Calu3 (cell line): ENCODE measurements around the gene PDS5B. TPM values are rescaled to one million over a fixed set of nuclear protein-coding genes. Genes with fewer than 3 reads are reported as not detected.

ENCODE experiments used
- BruUV-seq: library from RNA; stranded (reverse); fragments of 400-500 nt; replicated peaks from 2 replicates; lab custom pipeline; 2021; lab: Mats Ljungman, UMichigan
- CTCF ChIA-PET: fragments of 300-600 bp; sonication (Branson Sonifier 250); formaldehyde crosslinking; loops from one replicate; lab custom pipeline; 2022; ENCODE audit warnings: antibody characterized with exemption; lab: Charles Lee
- DNase-seq: peaks from one replicate; pipeline ENCODE4 v3.0.0; 2022
- H3K27ac Mint-ChIP-seq: one replicate; pipeline ENCODE4 v1.8.0; 2022; ENCODE audit warnings: mixed read lengths; ENCODE audit not compliant: unreplicated experiment
- H3K27me3 Mint-ChIP-seq: one replicate; pipeline ENCODE4 v1.8.0; 2022; ENCODE audit warnings: mixed read lengths; ENCODE audit not compliant: unreplicated experiment
- H3K36me3 Mint-ChIP-seq: one replicate; pipeline ENCODE4 v1.8.0; 2022; ENCODE audit warnings: mild to moderate bottlenecking, moderate library complexity, mixed read lengths; ENCODE audit not compliant: insufficient read depth, unreplicated experiment
- H3K4me1 Mint-ChIP-seq: one replicate; pipeline ENCODE4 v1.8.0; 2022; ENCODE audit warnings: mild to moderate bottlenecking, low read depth, mixed read lengths; ENCODE audit not compliant: unreplicated experiment
- H3K4me3 Mint-ChIP-seq: one replicate; pipeline ENCODE4 v1.8.0; 2022; ENCODE audit warnings: mild to moderate bottlenecking, low read depth, moderate library complexity, mixed read lengths; ENCODE audit not compliant: unreplicated experiment
- H3K9me3 Mint-ChIP-seq: one replicate; pipeline ENCODE4 v1.8.0; 2022; ENCODE audit warnings: low read depth, mixed read lengths; ENCODE audit not compliant: unreplicated experiment
- intact Hi-C: fragments of 100-400 bp; cut with micrococcal nuclease; formaldehyde crosslinking; loops from one replicate; pipeline ENCODE4 v1.10.0; 2022; ENCODE audit not compliant: unreplicated experiment
- total RNA-seq: library from RNA; stranded (reverse); gene quantifications from 2 replicates; pipeline ENCODE4 v1.2.3, GENCODE V29; 2022
- TF ChIP-seq, protein P1 (sequence below): fragments of 200-600 bp; IDR thresholded peaks from one replicate; pipeline ENCODE4 v1.8.0; 2022; ENCODE audit warnings: antibody characterized with exemption; ENCODE audit not compliant: unreplicated experiment

PDS5B gene
- total RNA-seq, 1 experiment from 2014 or later: 33.9 TPM

DNA sequence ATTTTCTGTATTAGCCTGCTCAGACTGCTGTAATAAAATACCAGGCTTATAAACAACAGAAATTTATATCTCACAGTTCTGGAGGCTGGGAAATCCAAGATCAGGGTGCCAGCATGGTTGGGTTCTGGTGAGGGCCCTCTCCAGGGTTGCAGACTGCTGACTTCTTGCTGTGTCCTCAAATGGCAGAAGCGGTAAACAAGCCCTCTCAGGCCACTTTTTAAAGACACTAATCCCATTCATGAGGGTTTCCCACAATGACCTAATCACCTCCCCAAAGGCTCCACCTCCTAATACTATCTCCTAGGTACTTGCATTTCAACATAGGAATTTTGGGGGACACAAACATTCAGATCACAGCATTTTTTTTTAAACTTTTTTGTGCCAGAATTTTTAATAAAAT, 159.3 kb downstream of the PDS5B start:
- no peak overlapping the region for H3K27ac Mint-ChIP-seq
- intact Hi-C loops: no loop called here
- BruUV-seq: no TSS peak
- H3K27me3 Mint-ChIP-seq: no peaks in the 10 kb centered on the region
- TF ChIP-seq, protein P1, sequence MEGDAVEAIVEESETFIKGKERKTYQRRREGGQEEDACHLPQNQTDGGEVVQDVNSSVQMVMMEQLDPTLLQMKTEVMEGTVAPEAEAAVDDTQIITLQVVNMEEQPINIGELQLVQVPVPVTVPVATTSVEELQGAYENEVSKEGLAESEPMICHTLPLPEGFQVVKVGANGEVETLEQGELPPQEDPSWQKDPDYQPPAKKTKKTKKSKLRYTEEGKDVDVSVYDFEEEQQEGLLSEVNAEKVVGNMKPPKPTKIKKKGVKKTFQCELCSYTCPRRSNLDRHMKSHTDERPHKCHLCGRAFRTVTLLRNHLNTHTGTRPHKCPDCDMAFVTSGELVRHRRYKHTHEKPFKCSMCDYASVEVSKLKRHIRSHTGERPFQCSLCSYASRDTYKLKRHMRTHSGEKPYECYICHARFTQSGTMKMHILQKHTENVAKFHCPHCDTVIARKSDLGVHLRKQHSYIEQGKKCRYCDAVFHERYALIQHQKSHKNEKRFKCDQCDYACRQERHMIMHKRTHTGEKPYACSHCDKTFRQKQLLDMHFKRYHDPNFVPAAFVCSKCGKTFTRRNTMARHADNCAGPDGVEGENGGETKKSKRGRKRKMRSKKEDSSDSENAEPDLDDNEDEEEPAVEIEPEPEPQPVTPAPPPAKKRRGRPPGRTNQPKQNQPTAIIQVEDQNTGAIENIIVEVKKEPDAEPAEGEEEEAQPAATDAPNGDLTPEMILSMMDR: no peak
- no peaks in the 10 kb centered on the region for H3K9me3 Mint-ChIP-seq
- H3K36me3 Mint-ChIP-seq: peaks cover 4% of the 10 kb centered on the region
- CTCF ChIA-PET: no interaction called here
- H3K4me1 Mint-ChIP-seq: no peaks in the 10 kb centered on the region
- no peak overlapping the region for H3K4me3 Mint-ChIP-seq
- DNase-seq: no peak

DNA sequence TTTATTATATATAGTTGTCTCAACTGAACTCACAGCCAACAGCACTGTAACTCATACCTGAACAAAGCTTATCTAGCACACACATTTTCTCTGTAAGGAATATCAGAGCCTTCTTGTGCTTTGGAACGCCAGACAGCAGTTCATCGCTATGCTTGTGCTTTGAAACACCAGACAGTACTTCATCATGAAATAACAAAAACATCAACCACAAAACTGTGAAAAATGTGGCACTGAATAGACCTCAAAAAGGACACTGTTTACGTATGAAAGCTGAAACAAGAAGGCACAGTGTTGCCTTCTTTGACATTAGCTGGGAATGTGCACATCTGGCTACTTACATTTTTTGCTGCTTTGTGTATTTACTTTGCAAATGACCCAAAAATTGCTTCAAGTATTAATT, 160.2 kb downstream of the PDS5B start:
- CTCF ChIA-PET: no interaction called here
- no peaks in the 10 kb centered on the region for H3K27me3 Mint-ChIP-seq
- no TSS peak for BruUV-seq
- TF ChIP-seq, protein P1: no peak
- H3K36me3 Mint-ChIP-seq: peaks cover 4% of the 10 kb centered on the region
- DNase-seq: no peak
- H3K4me1 Mint-ChIP-seq: no peaks in the 10 kb centered on the region
- H3K4me3 Mint-ChIP-seq: no peak overlapping the region
- intact Hi-C loops: no loop called here
- H3K27ac Mint-ChIP-seq: no peak overlapping the region
- no peaks in the 10 kb centered on the region for H3K9me3 Mint-ChIP-seq

DNA sequence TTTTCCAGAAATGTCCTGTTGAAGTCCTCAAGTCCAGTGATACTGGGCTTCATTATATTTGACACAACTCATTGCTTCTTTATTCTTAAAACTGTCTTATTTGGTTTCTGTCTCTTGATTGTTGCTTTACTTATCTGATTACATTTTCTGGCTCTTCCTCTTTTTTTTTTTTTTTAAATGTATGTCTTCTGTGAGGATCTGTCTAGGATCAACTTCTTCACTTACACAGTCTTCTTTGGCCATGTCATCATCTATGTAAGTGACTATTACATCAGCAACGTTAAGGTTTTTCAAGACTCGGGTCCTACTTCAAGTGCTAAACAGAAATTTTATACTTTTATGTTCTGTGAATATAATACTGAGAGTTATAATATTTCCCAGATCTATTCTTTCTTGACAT, 162.1 kb downstream of the PDS5B start:
- CTCF ChIA-PET: no interaction called here
- H3K36me3 Mint-ChIP-seq: peaks cover 4% of the 10 kb centered on the region
- H3K4me1 Mint-ChIP-seq: no peaks in the 10 kb centered on the region
- intact Hi-C loops: no loop called here
- no peak for DNase-seq
- TF ChIP-seq, protein P1: no peak
- no peak overlapping the region for H3K4me3 Mint-ChIP-seq
- no peaks in the 10 kb centered on the region for H3K9me3 Mint-ChIP-seq
- BruUV-seq: no TSS peak
- H3K27ac Mint-ChIP-seq: no peak overlapping the region
- H3K27me3 Mint-ChIP-seq: no peaks in the 10 kb centered on the region

DNA sequence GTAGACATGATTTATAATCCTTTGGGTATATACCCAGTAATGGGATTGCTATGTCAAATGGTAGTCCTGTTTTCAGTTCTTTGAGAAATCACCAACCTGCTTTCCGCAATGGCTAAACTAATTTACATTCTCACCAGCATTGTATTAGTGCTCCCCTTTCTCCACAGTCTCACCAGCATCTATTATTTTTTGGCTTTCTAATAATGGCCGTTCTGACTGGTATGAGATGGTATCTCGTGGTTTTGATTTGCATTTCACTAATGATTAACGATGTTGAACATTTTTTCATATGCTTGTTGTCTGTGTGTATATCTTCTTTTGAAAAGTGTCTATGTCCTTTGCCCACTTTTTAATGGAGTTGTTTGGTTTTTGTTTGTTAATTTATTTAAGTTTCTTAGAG, 165.1 kb downstream of the PDS5B start:
- no peak overlapping the region for H3K4me3 Mint-ChIP-seq
- H3K9me3 Mint-ChIP-seq: no peaks in the 10 kb centered on the region
- H3K27ac Mint-ChIP-seq: no peak overlapping the region
- H3K27me3 Mint-ChIP-seq: no peaks in the 10 kb centered on the region
- TF ChIP-seq, protein P1: no peak
- no peak for DNase-seq
- intact Hi-C loops: no loop called here
- no TSS peak for BruUV-seq
- H3K36me3 Mint-ChIP-seq: peaks cover 4% of the 10 kb centered on the region
- H3K4me1 Mint-ChIP-seq: no peaks in the 10 kb centered on the region
- CTCF ChIA-PET: no interaction called here
